Spinal cord (tissue), 10 donors: ENCODE measurements around the gene SHCBP1L. TPM values are rescaled to one million over a fixed set of nuclear protein-coding genes. Genes with fewer than 3 reads are reported as not detected.

Source experiments
- DNase-seq, 6 donors: peaks; one replicate each; pipeline versions ENCODE4 v3.0.0 to v3.0.0-alpha.2; 2013 to 2015; ENCODE audit warnings: low spot score in 6 of 6, low read depth in 4 of 6
- H3K27ac ChIP-seq: one replicate; pipeline ENCODE4 v1.5.1; 2013; ENCODE audit warnings: low read depth, low read length, control low read depth
- H3K27me3 ChIP-seq: one replicate; pipeline ENCODE4 v1.6.1; 2013; ENCODE audit warnings: low read length; ENCODE audit not compliant: control insufficient read depth, insufficient read depth
- H3K36me3 ChIP-seq: one replicate; pipeline ENCODE4 v1.6.1; 2013; ENCODE audit warnings: low read length; ENCODE audit not compliant: control insufficient read depth, insufficient read depth
- H3K4me1 ChIP-seq: one replicate; pipeline ENCODE4 v1.6.1; 2013; ENCODE audit warnings: low read length; ENCODE audit not compliant: control insufficient read depth, insufficient read depth
- H3K4me3 ChIP-seq: one replicate; pipeline ENCODE4 v1.5.1; 2013; ENCODE audit warnings: low read depth, low read length, control low read depth
- H3K9me3 ChIP-seq: one replicate; pipeline ENCODE4 v1.6.1; 2013; ENCODE audit warnings: low read length; ENCODE audit not compliant: control insufficient read depth, insufficient read depth
- WGBS: methylation state at CpG from one replicate; pipeline ENCODE4 v1.1.5; 2013; ENCODE audit warnings: missing lambda C conversion rate; ENCODE audit not compliant: insufficient coverage; 5-methylcytosine and 5-hydroxymethylcytosine counted together
- polyA plus RNA-seq, 2 donors: library from polyadenylated mRNA; unstranded; fragments of 120-200 nt; gene quantifications; one replicate each; pipeline ENCODE4 v1.2.1, GENCODE V29; 2013; ENCODE audit not compliant: insufficient read length in 2 of 2
- small RNA-seq: library from RNA; depleted of rRNA; stranded (forward); fragments of <200 nt; gene quantifications from one replicate; pipeline ENCODE3, GENCODE V24; 2014; ENCODE audit warnings: low replicate concordance
- total RNA-seq, 2 donors: library from RNA; depleted of rRNA in 1 of 2; stranded (reverse); fragments of 120-200 nt in 1 of 2; fragments of >200 nt in 1 of 2; gene quantifications; one replicate each; pipeline versions ENCODE4 v1.2.3 to v1.2.4, GENCODE V29; 2013 to 2014
- donor health status: healthy.

SHCBP1L gene
- total and polyA plus RNA-seq, 4 donors: 0.10 to 0.30 (median 0.26) TPM

- peaks cover 29% of the 10 kb centered on the region for H3K36me3 ChIP-seq
- DNase-seq: no peak
- WGBS: no CpG with 5 or more reads among the region's 3 CpGs
Measured at GRCh38 chr1:182857212-182857611, 95.8 kb downstream of the SHCBP1L start.

GRCh38 chr1:182855911-182856310 lies 97.1 kb downstream of the SHCBP1L start:
- H3K27me3 ChIP-seq: no peaks in the 10 kb centered on the region
- H3K4me1 ChIP-seq: no peaks in the 10 kb centered on the region
- no peak overlapping the region for H3K4me3 ChIP-seq
- no peak overlapping the region for H3K27ac ChIP-seq
- 80% methylated on average over 1 of the region's 4 CpGs for WGBS
- H3K9me3 ChIP-seq: no peaks in the 10 kb centered on the region
- peaks cover 26% of the 10 kb centered on the region for H3K36me3 ChIP-seq
- DNase-seq: no peak

More at GRCh38 chr1:182857212-182857611, 95.8 kb downstream of the SHCBP1L start:
- Histone ChIP-seq H3K4me3 (no peak overlapping the region), H3K4me1 (no peaks in the 10 kb centered on the region), H3K27me3 (no peaks in the 10 kb centered on the region), H3K27ac (no peak overlapping the region), H3K9me3 (no peaks in the 10 kb centered on the region)

GRCh38 chr1:182851825-182852224 lies 101.1 kb downstream of the SHCBP1L start:
- H3K27me3 ChIP-seq: no peaks in the 10 kb centered on the region
- no peak overlapping the region for H3K4me3 ChIP-seq
- DNase-seq: no peak
- H3K27ac ChIP-seq: no peak overlapping the region
- H3K4me1 ChIP-seq: no peaks in the 10 kb centered on the region
- H3K36me3 ChIP-seq: peaks cover 34% of the 10 kb centered on the region
- H3K9me3 ChIP-seq: no peaks in the 10 kb centered on the region
- 80% methylated on average over 1 of the region's 1 CpG for WGBS

- H3K4me3 ChIP-seq: no peak overlapping the region
- no peaks in the 10 kb centered on the region for H3K9me3 ChIP-seq
- H3K36me3 ChIP-seq: peaks cover 34% of the 10 kb centered on the region
- H3K27ac ChIP-seq: no peak overlapping the region
- no peak for DNase-seq
- no peaks in the 10 kb centered on the region for H3K27me3 ChIP-seq
- WGBS: 100% methylated on average over 1 of the region's 4 CpGs
- no peaks in the 10 kb centered on the region for H3K4me1 ChIP-seq
Measured at GRCh38 chr1:182850319-182850718, 102.6 kb downstream of the SHCBP1L start.

Small RNAs within 50 kb of the gene (small RNA-seq; reads per million reads assigned to genes)
- gene HMGN1P4 (not detected), gene RNU6-41P (not detected)

Other genes with a start within 250 kb of the SHCBP1L start
- gene NPL, start 163.4 kb downstream of the SHCBP1L start, total RNA-seq: 10 to 100 TPM; 14.3 to 60.3 TPM
- 10 to 100 TPM; 17.3 to 18.3 TPM for gene NPL, start 163.4 kb downstream of the SHCBP1L start, polyA plus RNA-seq
- 100 to 1,000 TPM; 163 to 183 TPM for gene DHX9, start 113.8 kb downstream of the SHCBP1L start, total RNA-seq
- gene DHX9, start 113.8 kb downstream of the SHCBP1L start, polyA plus RNA-seq: 100 to 1,000 TPM; 178 to 195 TPM
- gene LAMC1, start 70.3 kb upstream of the SHCBP1L start, total RNA-seq: 100 to 1,000 TPM; 170 to 174 TPM
- gene LAMC1, start 70.3 kb upstream of the SHCBP1L start, polyA plus RNA-seq: 10 to 100 TPM; 47.5 to 69.9 TPM
- gene LAMC2, start 233.1 kb upstream of the SHCBP1L start, total RNA-seq: under 1 TPM; 0.61 to 0.99 TPM
- gene LAMC2, start 233.1 kb upstream of the SHCBP1L start, polyA plus RNA-seq: 1 to 10 TPM; 1.6 to 1.8 TPM